ENCODE data around the gene OAF.
A peak's percentile ranks its signal among the peaks of the same experiment; 100 is the strongest.

OAF gene

DNA sequence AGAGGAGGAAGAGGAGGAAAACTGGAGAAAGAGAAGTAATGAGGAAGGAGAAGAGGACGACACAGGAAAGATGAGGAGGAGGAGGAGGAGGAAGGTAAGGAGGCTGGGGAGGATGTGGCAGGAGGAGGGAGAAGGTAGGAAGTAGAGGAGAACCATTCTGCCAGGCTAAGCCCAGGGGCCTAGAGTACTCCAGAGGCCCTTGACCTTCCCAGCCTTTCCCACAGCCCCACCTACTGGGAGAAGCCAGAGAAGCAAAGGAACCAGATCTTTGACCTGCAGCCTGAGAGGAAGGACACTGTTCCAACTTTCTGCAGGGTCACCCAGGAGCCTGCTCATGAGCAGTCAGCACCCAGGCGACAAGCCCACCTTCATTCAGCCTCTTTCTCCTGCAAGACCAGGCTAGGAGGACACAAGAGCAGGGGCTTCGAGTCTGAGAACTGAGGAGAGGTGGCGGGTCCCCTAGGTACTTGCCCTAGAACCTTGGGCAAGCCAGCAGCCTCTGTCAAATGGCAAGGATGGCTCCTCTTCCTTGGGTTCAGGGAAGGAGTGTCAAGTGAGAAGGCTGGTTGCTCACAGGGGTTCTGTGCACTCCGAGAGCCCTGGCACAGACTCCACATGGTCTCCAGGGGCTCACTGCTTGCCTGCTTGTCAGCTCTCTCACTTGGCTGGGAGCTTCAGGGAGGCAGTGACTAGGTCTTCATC is 27.9 kb upstream of the OAF start:
- peak; percentile 51 for TF ChIP-seq RAD21 (IDR thresholded peaks at IDR 0.05; ENCODE audit: low read depth)
- TF ChIP-seq EP300 (IDR thresholded peaks at IDR 0.05; ENCODE audit: borderline replicate concordance): no peak
- no peak for TF ChIP-seq CEBPB (IDR thresholded peaks at IDR 0.05)
- TF ChIP-seq EGR1 (IDR thresholded peaks at IDR 0.05): no peak
- no peak for TF ChIP-seq TEAD4 (IDR thresholded peaks at IDR 0.05)
- no peak for TF ChIP-seq FOXM1 (IDR thresholded peaks at IDR 0.05; ENCODE audit: borderline replicate concordance, low read depth)

DNA sequence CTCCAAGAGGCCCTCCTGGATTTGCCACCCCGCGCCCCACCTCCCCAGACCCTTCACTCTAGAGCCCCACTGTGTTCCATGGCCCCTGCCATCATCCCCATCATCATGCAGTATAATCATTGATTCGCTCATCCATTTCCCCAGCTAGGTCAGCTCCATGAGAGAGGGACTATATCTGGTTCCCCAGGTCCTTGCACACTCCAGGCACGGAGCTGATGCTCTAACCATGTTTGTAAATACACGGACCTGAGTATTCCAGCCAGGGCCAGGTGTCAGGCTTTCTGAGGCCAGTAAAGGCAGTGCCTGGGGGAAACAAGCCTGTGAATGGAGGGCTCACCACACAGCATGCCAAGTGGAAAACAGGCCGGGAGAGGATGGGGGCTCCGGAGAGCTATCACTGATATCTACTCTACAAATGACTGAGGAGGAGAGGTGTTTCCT is 27.1 kb upstream of the OAF start:
- TF ChIP-seq NFIC (IDR thresholded peaks at IDR 0.05) (no peak), ZBTB7A (IDR thresholded peaks at IDR 0.05; ENCODE audit: low read depth) (no peak), EP300 (IDR thresholded peaks at IDR 0.05; ENCODE audit: borderline replicate concordance) (no peak), TEAD4 (IDR thresholded peaks at IDR 0.05) (no peak), CREB1 (IDR thresholded peaks at IDR 0.05; ENCODE audit: low read depth) (no peak), FOXM1 (IDR thresholded peaks at IDR 0.05; ENCODE audit: borderline replicate concordance, low read depth) (no peak), TAF1 (IDR thresholded peaks at IDR 0.05; ENCODE audit: low read depth) (no peak), TCF12 (IDR thresholded peaks at IDR 0.05; ENCODE audit: low read depth) (no peak), CEBPB (IDR thresholded peaks at IDR 0.05) (no peak), MAX (IDR thresholded peaks at IDR 0.05) (no peak), RAD21 (IDR thresholded peaks at IDR 0.05; ENCODE audit: low read depth) (no peak), REST (IDR thresholded peaks at IDR 0.05; ENCODE audit: low read depth) (no peak), EGR1 (IDR thresholded peaks at IDR 0.05) (no peak), USF1 (IDR thresholded peaks at IDR 0.05) (no peak), YY1 (IDR thresholded peaks at IDR 0.05; ENCODE audit: low read depth) (no peak)

GRCh38 chr11:120184371-120184945 is 26.4 kb upstream of the OAF start:
- TF ChIP-seq TAF1 (IDR thresholded peaks at IDR 0.05; ENCODE audit: low read depth): no peak

- TF ChIP-seq TAF1 (IDR thresholded peaks at IDR 0.05; ENCODE audit: low read depth) (no peak), RAD21 (IDR thresholded peaks at IDR 0.05; ENCODE audit: low read depth) (no peak), TCF12 (IDR thresholded peaks at IDR 0.05; ENCODE audit: low read depth) (no peak), NFIC (IDR thresholded peaks at IDR 0.05) (no peak), CREB1 (IDR thresholded peaks at IDR 0.05; ENCODE audit: low read depth) (no peak)
Observed at GRCh38 chr11:120184946-120185705, 25.7 kb upstream of the OAF start.

DNA sequence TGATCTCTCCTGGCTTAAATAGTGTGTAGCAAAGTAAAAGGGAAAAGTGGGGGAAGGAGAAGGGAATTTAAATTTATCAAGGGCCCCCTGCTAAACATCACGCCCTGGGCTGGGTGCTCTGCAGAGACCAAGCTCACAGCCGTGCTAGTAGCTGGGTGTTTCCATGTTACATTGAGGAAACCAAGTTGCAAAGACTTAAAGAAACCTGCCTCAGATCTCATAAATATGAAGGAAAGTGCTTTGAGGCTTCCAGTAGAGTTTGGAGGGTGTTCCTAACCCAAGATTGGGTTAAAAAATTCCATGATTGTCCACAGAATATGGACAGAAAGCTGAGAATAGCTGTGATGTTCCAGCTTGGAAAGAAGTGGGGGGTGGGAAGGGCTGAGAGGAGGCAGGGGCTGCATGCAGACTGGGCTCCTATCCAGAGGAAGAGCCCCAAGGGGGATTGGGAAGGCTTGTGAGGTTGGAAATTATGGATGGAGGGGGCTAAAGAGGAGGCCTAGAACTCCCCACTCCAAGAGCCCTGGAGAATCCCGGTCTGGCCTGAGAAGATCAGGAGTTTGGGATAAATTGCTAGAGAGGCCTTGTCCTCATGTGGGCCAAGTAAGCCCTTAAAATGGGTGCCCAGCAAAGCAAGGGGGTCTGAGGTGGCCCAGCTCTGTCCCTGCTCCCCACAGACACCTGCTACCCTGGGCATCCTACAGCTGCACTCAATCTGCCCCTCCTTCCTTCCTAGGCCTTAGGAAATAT is 25.0 kb upstream of the OAF start:
- TF ChIP-seq YY1 (IDR thresholded peaks at IDR 0.05; ENCODE audit: low read depth) (no peak), TCF12 (IDR thresholded peaks at IDR 0.05; ENCODE audit: low read depth) (no peak), RAD21 (IDR thresholded peaks at IDR 0.05; ENCODE audit: low read depth) (no peak), CREB1 (IDR thresholded peaks at IDR 0.05; ENCODE audit: low read depth) (no peak), ZBTB7A (IDR thresholded peaks at IDR 0.05; ENCODE audit: low read depth) (no peak)

DNA sequence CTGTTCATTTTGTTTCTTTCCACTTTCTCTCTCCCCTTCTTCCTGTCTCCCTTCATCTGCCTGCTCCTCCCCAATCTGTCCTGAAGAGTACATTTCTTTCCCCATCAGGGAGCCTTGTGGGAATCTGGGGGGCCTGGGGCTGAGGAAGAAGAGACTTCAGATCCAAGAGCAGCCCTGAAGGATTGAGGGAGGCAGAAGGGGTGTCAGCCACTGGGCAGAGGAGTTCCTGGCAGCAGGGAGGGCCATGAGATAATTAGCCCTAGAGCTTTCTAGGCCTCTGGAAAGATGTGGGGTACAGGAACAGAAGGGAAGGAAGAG is 24.4 kb upstream of the OAF start:
- TF ChIP-seq NFIC (IDR thresholded peaks at IDR 0.05): no peak
- no peak for TF ChIP-seq CEBPB (IDR thresholded peaks at IDR 0.05)
- TF ChIP-seq MAX (IDR thresholded peaks at IDR 0.05): no peak
- no peak for TF ChIP-seq EP300 (IDR thresholded peaks at IDR 0.05; ENCODE audit: borderline replicate concordance)
- no peak for TF ChIP-seq TAF1 (IDR thresholded peaks at IDR 0.05; ENCODE audit: low read depth)
- no peak for TF ChIP-seq ZBTB7A (IDR thresholded peaks at IDR 0.05; ENCODE audit: low read depth)
- TF ChIP-seq FOXM1 (IDR thresholded peaks at IDR 0.05; ENCODE audit: borderline replicate concordance, low read depth): no peak

- no peak for TF ChIP-seq EP300 (IDR thresholded peaks at IDR 0.05; ENCODE audit: borderline replicate concordance)
- no peak for TF ChIP-seq RAD21 (IDR thresholded peaks at IDR 0.05; ENCODE audit: low read depth)
- no peak for TF ChIP-seq FOXM1 (IDR thresholded peaks at IDR 0.05; ENCODE audit: borderline replicate concordance, low read depth)
- no peak for TF ChIP-seq REST (IDR thresholded peaks at IDR 0.05; ENCODE audit: low read depth)
- no peak for TF ChIP-seq MAX (IDR thresholded peaks at IDR 0.05)
- TF ChIP-seq YY1 (IDR thresholded peaks at IDR 0.05; ENCODE audit: low read depth): no peak
Observed at GRCh38 chr11:120186774-120187591, 23.8 kb upstream of the OAF start.
